Right lobe of liver (tissue), 6 donors: ENCODE results near the gene CDKAL1. TPM values are rescaled to one million over a fixed set of nuclear protein-coding genes. Genes with fewer than 3 reads are reported as not detected.

Experiments used
- ATAC-seq, 4 donors: fragments of 200-7000 bp; cut with Tn5 transposase; one replicate each; pipeline ENCODE4 v1.9.1; 2020; ENCODE audit warnings: mild to moderate bottlenecking in 4 of 4, moderate library complexity in 4 of 4
- DNase-seq, 3 donors: peaks; one replicate each; pipeline ENCODE4 v3.0.0-alpha.2; 2020
- H3K27ac ChIP-seq, 3 donors: fragments of 200-600 bp; one replicate each; pipeline ENCODE4 v1.8.0; 2022
- H3K27me3 ChIP-seq, 2 donors: fragments of 200-600 bp; one replicate each; pipeline ENCODE4 v1.8.0; 2022
- H3K36me3 ChIP-seq, 4 donors: fragments of 200-600 bp; sonication (generic) in 1 of 4; one replicate each; pipeline versions ENCODE4 v1.5.1 to v1.8.0; 2017 to 2022; ENCODE audit warnings: control low read depth in 1 of 4
- H3K4me1 ChIP-seq, 4 donors: fragments of 200-600 bp; sonication (generic) in 1 of 4; one replicate each; pipeline versions ENCODE4 v1.5.1 to v1.8.0; 2017 to 2022; ENCODE audit warnings: control low read depth in 1 of 4
- H3K4me3 ChIP-seq, 3 donors: fragments of 200-600 bp; one replicate each; pipeline ENCODE4 v1.8.0; 2022
- H3K9me3 ChIP-seq, 4 donors: fragments of 200-600 bp; sonication (generic) in 1 of 4; one replicate each; pipeline versions ENCODE4 v1.5.1 to v1.8.0; 2017 to 2022; ENCODE audit warnings: control low read depth in 1 of 4
- POLR2A ChIP-seq: fragments of 450-650 bp; IDR thresholded peaks from one replicate; pipeline ENCODE4 v1.6.1; 2017; ENCODE audit warnings: antibody characterized with exemption, mild to moderate bottlenecking
- WGBS: methylation state at CpG from one replicate; pipeline ENCODE4 v1.1.6; 2018; ENCODE audit warnings: low coverage, low lambda C conversion rate; ENCODE audit not compliant: insufficient coverage; ENCODE audit errors: missing lambda C conversion rate; 5-methylcytosine and 5-hydroxymethylcytosine counted together
- intact Hi-C, 2 donors: fragments of 100-400 bp; cut with DNase I; formaldehyde crosslinking; loops; one replicate each; pipeline versions ENCODE4 v1.11.2 to v1.14.1; 2022
- total RNA-seq, 6 experiments: library from RNA; depleted of rRNA in 2 of 6; stranded (reverse); fragments of >200 nt in 2 of 6; fragmentation: NEBNext Ultra II Directional in 3 of 6; extraction: Animal tissue kit (Norgen Biotek cat#: 25700) in 3 of 6; gene quantifications; one replicate each; pipeline versions ENCODE4 v1.1.0 to v1.2.4, GENCODE V29; 2016 to 2023
- TF ChIP-seq, protein P1 (sequence below), 4 donors: fragments of 200-600 bp in 3 of 4; fragments of 450-650 bp in 1 of 4; IDR thresholded peaks; one replicate each; pipeline versions ENCODE4 v1.5.1 to v1.8.0; 2016 to 2022; ENCODE audit warnings: antibody characterized with exemption in 4 of 4, mild to moderate bottlenecking in 2 of 4
- donor health status: DM: no; HTN: yes; CAD: no.
- donor health status: DM: no; HTN: no; CAD: no.
- donor health status: DM: no; HTN: no; CAD: no.
- donor health status: DM: no; HTN: yes; CAD: no.
- donor health status: DM: no; HTN: yes; CAD: no.

Gene CDKAL1
- total RNA-seq, 6 experiments from 2014 or later: 4.5 to 7.0 (median 6.2) TPM

GRCh38 chr6:20732896-20733295, 198.6 kb downstream of the CDKAL1 start:
- 71% methylated on average over 3 of the region's 3 CpGs for WGBS
- no peak overlapping the region for H3K27ac ChIP-seq
- H3K27me3 ChIP-seq: no peaks in the 10 kb centered on the region
- no peak for ATAC-seq
- H3K36me3 ChIP-seq: no peaks in the 10 kb centered on the region
- intact Hi-C loops: no loop called here
- DNase-seq: no peak
- H3K9me3 ChIP-seq: no peaks in the 10 kb centered on the region
- no peak for TF ChIP-seq POLR2A
- TF ChIP-seq, protein P1, sequence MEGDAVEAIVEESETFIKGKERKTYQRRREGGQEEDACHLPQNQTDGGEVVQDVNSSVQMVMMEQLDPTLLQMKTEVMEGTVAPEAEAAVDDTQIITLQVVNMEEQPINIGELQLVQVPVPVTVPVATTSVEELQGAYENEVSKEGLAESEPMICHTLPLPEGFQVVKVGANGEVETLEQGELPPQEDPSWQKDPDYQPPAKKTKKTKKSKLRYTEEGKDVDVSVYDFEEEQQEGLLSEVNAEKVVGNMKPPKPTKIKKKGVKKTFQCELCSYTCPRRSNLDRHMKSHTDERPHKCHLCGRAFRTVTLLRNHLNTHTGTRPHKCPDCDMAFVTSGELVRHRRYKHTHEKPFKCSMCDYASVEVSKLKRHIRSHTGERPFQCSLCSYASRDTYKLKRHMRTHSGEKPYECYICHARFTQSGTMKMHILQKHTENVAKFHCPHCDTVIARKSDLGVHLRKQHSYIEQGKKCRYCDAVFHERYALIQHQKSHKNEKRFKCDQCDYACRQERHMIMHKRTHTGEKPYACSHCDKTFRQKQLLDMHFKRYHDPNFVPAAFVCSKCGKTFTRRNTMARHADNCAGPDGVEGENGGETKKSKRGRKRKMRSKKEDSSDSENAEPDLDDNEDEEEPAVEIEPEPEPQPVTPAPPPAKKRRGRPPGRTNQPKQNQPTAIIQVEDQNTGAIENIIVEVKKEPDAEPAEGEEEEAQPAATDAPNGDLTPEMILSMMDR (IDR thresholded peaks at IDR 0.05): no peak
- H3K4me3 ChIP-seq: no peak overlapping the region
- H3K4me1 ChIP-seq: no peaks in the 10 kb centered on the region

DNA sequence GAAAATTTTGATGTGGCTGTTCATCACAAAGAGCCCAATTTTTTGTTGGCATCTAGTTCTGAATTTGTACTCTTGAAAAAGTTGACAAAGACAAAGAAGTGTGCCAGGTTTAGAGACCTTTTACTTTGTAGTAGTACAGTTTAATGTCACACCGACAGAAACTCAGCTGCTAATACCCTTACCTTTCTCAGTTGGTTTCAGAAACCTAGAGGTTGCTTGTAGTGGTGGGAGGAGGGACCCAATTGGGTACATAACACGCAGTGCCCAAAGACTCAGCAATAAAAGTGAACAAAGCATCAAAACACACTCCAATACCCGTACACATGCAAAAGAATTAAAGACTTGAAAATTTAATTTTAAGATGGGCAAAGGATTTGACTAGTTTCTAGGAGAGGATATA, 203.7 kb downstream of the CDKAL1 start:
- no peaks in the 10 kb centered on the region for H3K4me1 ChIP-seq
- WGBS: 75% methylated on average over 3 of the region's 3 CpGs
- no peak overlapping the region for H3K27ac ChIP-seq
- ATAC-seq (no peak), DNase-seq (no peak)
- H3K36me3 ChIP-seq: no peaks in the 10 kb centered on the region
- no peak overlapping the region for H3K4me3 ChIP-seq
- no peaks in the 10 kb centered on the region for H3K27me3 ChIP-seq
- intact Hi-C loops: no loop called here
- no peaks in the 10 kb centered on the region for H3K9me3 ChIP-seq
- no peak for TF ChIP-seq POLR2A

- Histone ChIP-seq H3K27ac (no peak overlapping the region), H3K4me3 (no peak overlapping the region), H3K27me3 (no peaks in the 10 kb centered on the region), H3K4me1 (no peaks in the 10 kb centered on the region), H3K36me3 (no peaks in the 10 kb centered on the region), H3K9me3 (no peaks in the 10 kb centered on the region)
- no peak for TF ChIP-seq POLR2A
- TF ChIP-seq, protein P1 (IDR thresholded peaks at IDR 0.05): no peak
- intact Hi-C loops: no loop called here
- ATAC-seq (no peak), DNase-seq (no peak)
- WGBS: 94% methylated on average over 4 of the region's 4 CpGs
These were observed 205.8 kb downstream of the CDKAL1 start for GRCh38 chr6:20740088-20740487.

DNA sequence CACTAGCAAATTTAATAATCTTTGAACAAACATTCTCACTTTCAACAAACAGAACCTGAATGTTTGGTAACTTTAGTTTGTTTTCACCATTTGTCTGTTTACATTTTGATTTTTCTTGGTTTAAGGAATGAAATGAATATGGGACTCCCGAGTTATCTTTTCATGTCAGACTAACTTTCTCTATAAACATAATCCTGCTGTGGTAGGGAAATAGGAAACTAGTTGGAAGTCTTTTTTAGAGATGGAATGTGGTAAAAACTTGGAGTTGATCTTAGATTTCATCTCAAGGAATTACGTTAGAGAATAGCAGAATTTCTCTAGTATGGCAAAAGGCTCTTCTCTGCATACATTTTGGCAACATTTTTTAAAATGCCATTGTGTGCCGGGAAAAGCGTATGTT, 206.5 kb downstream of the CDKAL1 start:
- Histone ChIP-seq H3K4me1 (no peaks in the 10 kb centered on the region), H3K27me3 (no peaks in the 10 kb centered on the region), H3K36me3 (no peaks in the 10 kb centered on the region), H3K27ac (no peak overlapping the region), H3K4me3 (no peak overlapping the region), H3K9me3 (no peaks in the 10 kb centered on the region)
- ATAC-seq (no peak), DNase-seq (no peak)
- WGBS: 79% methylated on average over 4 of the region's 4 CpGs
- TF ChIP-seq POLR2A: no peak
- TF ChIP-seq, protein P1 (IDR thresholded peaks at IDR 0.05): no peak
- intact Hi-C loops: no loop called here

GRCh38 chr6:20741490-20741889, 207.2 kb downstream of the CDKAL1 start:
- intact Hi-C loops: no loop called here

More at GRCh38 chr6:20741490-20741889, 207.2 kb downstream of the CDKAL1 start:
- WGBS: 95% methylated on average over 2 of the region's 2 CpGs
- no peak for ATAC-seq
- no peaks in the 10 kb centered on the region for H3K36me3 ChIP-seq
- no peaks in the 10 kb centered on the region for H3K27me3 ChIP-seq
- H3K4me3 ChIP-seq: no peak overlapping the region
- TF ChIP-seq, protein P1 (IDR thresholded peaks at IDR 0.05): no peak
- no peak for TF ChIP-seq POLR2A
- no peaks in the 10 kb centered on the region for H3K9me3 ChIP-seq
- DNase-seq: no peak
- H3K27ac ChIP-seq: no peak overlapping the region
- H3K4me1 ChIP-seq: no peaks in the 10 kb centered on the region
